ENCODE data around the gene ANKMY1.

ANKMY1 gene

DNA sequence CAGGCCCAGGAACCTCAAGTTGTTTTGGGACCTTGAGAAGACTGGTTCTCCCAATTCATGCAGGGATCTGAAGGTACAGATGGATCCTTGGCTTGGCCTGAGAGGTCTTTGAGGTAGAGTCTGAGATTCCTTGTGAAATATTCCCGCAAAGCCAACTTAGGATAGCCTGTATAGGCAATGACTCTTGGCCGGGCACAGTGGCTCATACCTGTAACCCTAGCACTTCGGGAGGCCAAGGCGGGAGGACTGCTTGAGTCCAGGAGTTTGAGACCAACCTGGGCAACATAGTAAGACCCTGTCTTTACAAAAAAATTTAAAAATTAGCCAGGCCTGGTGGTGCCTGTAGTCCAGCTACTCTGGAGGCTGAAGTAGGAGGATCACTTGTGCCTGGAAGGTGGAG is 40.4 kb downstream of the ANKMY1 start:
- H3K4me3 ChIP-seq (replicated peaks; ENCODE audit: low read depth, low read length) = no peak overlapping the region
- no peak for DNase-seq (ENCODE audit: extremely low read depth, low read depth)
- TF ChIP-seq, protein P1, sequence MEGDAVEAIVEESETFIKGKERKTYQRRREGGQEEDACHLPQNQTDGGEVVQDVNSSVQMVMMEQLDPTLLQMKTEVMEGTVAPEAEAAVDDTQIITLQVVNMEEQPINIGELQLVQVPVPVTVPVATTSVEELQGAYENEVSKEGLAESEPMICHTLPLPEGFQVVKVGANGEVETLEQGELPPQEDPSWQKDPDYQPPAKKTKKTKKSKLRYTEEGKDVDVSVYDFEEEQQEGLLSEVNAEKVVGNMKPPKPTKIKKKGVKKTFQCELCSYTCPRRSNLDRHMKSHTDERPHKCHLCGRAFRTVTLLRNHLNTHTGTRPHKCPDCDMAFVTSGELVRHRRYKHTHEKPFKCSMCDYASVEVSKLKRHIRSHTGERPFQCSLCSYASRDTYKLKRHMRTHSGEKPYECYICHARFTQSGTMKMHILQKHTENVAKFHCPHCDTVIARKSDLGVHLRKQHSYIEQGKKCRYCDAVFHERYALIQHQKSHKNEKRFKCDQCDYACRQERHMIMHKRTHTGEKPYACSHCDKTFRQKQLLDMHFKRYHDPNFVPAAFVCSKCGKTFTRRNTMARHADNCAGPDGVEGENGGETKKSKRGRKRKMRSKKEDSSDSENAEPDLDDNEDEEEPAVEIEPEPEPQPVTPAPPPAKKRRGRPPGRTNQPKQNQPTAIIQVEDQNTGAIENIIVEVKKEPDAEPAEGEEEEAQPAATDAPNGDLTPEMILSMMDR (IDR thresholded peaks at IDR 0.05; ENCODE audit: low read depth, low read length, missing control alignments) = no peak

DNA sequence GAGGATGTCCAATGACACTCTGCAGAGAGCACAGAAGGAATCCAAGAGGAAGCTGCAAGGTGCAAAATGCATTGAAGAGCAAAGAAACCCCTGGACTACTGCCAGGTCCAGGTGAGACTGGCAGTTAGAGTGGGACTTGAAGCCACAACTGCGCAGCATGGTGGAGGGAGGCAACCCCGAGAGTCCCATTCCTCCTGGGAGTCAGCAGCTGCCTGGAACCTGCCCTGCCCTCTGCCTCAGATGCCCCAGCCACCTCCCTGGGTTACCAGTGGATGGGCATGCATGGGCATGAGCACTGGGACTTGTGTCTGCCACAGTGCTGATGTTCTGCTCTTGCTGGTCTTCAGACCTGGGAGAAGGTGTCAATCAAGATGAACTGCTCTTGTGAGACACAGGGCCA is 43.2 kb downstream of the ANKMY1 start:
- no peak overlapping the region for H3K4me3 ChIP-seq (replicated peaks; ENCODE audit: low read depth, low read length)
- TF ChIP-seq, protein P1 (IDR thresholded peaks at IDR 0.05; ENCODE audit: low read depth, low read length, missing control alignments) = no peak
- DNase-seq (ENCODE audit: extremely low read depth, low read depth) = no peak

DNA sequence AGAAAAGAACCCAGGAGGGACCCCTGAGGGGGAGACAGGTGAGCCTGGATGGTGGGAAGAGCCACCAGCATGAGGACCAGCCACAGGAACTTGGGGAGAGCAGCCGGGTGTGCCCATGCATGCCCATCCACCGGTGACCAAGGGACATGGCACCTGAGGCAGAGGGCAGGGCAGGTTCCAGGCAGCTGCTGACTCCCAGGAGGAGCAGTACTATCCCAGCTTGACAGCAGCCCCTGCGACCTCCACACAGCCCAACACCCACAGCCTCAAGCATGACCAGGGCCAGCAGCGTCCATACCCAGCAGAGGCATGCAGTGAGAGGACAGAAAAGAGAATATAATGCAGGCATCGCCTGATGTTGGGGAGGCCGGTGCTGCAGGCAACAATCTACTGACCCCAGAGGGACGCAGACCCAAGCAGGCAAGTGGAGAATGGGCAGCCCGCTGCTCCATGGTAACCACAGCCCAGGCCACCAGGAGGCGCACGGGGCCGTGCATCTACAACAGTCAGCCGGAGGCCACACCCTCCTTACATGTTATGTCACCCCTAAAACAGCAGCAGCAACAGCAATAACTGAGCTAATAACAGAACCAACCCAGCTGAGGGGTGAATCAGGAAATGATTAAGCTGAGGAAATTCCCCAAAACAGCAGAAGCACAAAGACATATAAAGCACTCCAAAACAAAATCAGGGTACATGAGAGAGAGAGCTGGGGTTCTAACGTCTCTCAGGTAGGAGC is 44.1 kb downstream of the ANKMY1 start:
- TF ChIP-seq, protein P1 (IDR thresholded peaks at IDR 0.05; ENCODE audit: low read depth, low read length, missing control alignments) = peak; percentile 97
- no peak overlapping the region for H3K4me3 ChIP-seq (replicated peaks; ENCODE audit: low read depth, low read length)
- DNase-seq (ENCODE audit: extremely low read depth, low read depth) = peak; percentile 48

DNA sequence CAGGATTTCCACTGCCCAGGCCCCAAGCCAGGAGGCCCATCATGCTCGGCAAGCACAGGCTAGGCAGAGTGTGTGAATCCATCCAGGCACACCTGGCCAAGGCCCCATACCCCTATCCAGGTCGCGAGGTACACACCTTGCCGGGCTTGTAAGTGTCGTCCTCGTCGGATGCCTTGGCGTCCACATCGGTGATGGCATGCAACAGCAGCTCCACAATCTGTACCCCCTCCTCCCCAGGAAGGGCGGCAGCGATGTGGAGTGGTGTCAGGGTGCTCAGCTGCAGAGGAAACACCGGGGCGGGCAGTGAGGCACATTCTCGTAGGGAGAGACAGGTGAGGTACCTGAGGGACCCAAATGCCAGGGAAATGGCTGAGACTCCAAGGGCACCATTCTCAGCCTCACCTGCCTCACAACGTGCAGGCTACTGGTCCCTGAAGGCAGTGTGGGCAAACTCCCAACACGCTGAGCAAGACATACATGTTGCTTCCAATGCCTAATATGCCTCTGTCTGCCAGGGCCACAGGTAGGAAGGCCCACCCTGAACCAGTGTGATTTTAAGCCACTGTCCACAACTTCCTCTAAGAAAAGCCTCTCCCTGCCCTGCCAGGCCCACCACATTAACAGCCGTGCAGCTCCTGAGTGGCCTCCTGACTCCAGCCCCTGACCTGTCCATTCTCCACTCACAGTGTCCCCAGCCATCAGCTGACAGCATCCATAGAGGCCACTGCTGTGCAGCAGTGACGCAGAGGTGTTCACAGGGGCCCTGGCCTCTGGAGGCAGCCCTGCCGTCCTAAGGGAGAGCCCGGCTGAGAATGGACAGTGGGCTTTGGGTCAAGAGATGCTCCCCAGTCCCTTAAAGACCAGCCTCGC is 44.9 kb downstream of the ANKMY1 start:
- DNase-seq (ENCODE audit: extremely low read depth, low read depth) = no peak
- no peak overlapping the region for H3K4me3 ChIP-seq (replicated peaks; ENCODE audit: low read depth, low read length)

DNA sequence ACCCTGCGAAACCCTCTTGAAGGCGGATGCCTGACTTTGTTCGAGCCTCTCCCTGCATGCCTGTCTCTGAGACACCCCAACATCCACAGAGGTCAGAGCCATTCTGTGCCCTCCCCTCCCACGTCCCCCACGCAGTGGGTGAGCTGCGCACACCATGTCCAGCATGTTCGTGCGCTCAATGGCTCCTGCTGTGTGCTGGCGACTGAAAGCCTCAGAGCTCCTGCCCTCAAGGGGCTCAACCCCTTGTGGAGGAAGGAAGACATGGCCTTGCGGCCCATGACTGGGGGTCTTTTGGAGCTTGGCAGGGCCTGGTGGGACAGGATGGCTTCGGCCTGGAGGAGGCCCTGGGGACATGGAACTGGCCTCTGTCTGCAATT is 45.7 kb downstream of the ANKMY1 start:
- no peak for DNase-seq (ENCODE audit: extremely low read depth, low read depth)

More for the DNA sequence above, 44.9 kb downstream of the ANKMY1 start:
- TF ChIP-seq, protein P1 (IDR thresholded peaks at IDR 0.05; ENCODE audit: low read depth, low read length, missing control alignments) = no peak

DNA sequence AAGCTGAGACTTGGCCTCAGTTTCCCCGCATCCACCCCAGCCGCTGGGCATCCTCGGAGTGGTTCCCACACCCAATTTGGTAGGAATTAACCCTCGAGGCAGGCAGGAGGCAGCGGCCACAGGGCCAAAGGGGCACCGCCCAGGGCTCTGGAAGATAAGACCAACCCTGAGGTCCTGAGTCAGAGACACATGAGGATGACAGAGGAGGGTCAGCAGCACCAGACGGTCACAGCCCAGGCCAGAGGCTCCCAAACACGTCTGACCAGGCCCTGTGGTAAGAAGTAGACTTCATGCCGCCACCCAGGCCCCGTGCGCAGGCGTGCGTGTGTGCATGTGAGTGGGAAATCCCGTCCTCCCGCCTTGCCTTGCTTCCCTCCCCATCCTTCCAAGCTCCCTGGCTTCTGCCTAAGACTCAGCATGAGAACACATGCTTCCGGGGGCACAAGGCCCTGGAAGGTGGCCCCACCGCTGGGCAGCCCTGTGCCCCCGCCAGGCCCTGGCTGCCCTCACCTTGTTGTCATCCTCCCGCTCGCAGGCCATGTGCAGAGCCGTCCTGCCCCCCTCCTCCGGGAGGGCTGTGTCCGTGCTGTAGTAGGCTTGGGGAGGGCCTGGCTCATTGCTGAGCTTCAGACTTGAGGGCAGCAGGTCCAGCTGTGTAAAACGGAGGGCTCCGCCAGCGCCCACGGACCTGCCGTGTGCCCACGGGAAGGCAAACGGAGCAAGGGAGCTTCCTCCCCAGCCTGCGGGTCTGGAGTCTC is 46.3 kb downstream of the ANKMY1 start:
- TF ChIP-seq, protein P1 (IDR thresholded peaks at IDR 0.05; ENCODE audit: low read depth, low read length, missing control alignments) = no peak

More for the DNA sequence above, 45.7 kb downstream of the ANKMY1 start:
- TF ChIP-seq, protein P1 (IDR thresholded peaks at IDR 0.05; ENCODE audit: low read depth, low read length, missing control alignments) = no peak
- no peak overlapping the region for H3K4me3 ChIP-seq (replicated peaks; ENCODE audit: low read depth, low read length)

More for the DNA sequence above, 46.3 kb downstream of the ANKMY1 start:
- H3K4me3 ChIP-seq (replicated peaks; ENCODE audit: low read depth, low read length) = no peak overlapping the region
- DNase-seq (ENCODE audit: extremely low read depth, low read depth) = no peak
